AG09309 (cell line): ENCODE results near the gene NRXN2.
A peak's percentile ranks its signal among the peaks of the same experiment; 100 is the strongest.

Source experiments
- DNase-seq: peaks from one replicate; pipeline ENCODE4 v3.0.0-alpha.2; 2010; ENCODE audit warnings: low read depth
- H3K4me3 ChIP-seq: 2 replicates; pipeline ENCODE4 v1.5.1; 2011; ENCODE audit warnings: mild to moderate bottlenecking, low read depth, low read length, moderate library complexity; ENCODE audit not compliant: control insufficient read depth
- TF ChIP-seq, protein P1 (sequence below): IDR thresholded peaks from 2 replicates; pipeline ENCODE4 v1.5.1; 2011; ENCODE audit warnings: mild to moderate bottlenecking, low read depth, low read length, inconsistent platforms; ENCODE audit not compliant: insufficient read depth, control insufficient read depth; ENCODE audit errors: missing control alignments

NRXN2 gene

DNA sequence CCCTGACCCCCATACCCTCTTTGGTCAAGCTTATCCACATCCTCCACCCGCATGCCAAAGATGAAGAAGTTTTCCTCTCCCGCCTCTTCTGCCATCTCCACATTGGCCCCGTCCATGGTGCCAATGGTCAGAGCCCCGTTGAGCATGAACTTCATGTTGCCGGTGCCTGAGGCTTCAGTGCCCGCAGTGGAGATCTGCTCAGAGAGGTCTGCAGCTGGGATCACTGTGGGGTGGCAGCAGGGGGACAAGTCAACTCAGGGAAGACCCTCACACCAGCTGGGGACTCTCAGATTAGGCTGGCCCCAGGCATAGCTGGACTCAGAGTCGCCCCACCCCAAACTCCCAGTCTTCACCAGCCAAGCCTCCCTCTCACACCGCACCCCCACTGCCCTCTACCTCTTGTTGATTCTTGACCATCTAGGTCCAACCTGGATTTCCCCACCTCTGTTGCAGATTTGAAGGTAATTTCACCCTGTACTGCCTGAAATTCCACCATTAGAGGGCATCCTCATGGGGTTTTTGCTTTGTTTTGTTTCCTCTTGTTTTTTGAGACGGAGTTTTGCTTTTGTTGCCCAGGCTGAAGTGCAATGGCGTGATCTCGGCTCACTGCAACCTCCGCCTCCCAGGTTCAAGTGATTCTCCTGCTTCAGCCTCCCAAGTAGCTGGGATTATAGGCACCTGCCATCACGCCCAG lies 27.5 kb upstream of the NRXN2 start:
- TF ChIP-seq, protein P1, sequence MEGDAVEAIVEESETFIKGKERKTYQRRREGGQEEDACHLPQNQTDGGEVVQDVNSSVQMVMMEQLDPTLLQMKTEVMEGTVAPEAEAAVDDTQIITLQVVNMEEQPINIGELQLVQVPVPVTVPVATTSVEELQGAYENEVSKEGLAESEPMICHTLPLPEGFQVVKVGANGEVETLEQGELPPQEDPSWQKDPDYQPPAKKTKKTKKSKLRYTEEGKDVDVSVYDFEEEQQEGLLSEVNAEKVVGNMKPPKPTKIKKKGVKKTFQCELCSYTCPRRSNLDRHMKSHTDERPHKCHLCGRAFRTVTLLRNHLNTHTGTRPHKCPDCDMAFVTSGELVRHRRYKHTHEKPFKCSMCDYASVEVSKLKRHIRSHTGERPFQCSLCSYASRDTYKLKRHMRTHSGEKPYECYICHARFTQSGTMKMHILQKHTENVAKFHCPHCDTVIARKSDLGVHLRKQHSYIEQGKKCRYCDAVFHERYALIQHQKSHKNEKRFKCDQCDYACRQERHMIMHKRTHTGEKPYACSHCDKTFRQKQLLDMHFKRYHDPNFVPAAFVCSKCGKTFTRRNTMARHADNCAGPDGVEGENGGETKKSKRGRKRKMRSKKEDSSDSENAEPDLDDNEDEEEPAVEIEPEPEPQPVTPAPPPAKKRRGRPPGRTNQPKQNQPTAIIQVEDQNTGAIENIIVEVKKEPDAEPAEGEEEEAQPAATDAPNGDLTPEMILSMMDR = no peak
- no peak for DNase-seq
- H3K4me3 ChIP-seq = no peak overlapping the region

DNA sequence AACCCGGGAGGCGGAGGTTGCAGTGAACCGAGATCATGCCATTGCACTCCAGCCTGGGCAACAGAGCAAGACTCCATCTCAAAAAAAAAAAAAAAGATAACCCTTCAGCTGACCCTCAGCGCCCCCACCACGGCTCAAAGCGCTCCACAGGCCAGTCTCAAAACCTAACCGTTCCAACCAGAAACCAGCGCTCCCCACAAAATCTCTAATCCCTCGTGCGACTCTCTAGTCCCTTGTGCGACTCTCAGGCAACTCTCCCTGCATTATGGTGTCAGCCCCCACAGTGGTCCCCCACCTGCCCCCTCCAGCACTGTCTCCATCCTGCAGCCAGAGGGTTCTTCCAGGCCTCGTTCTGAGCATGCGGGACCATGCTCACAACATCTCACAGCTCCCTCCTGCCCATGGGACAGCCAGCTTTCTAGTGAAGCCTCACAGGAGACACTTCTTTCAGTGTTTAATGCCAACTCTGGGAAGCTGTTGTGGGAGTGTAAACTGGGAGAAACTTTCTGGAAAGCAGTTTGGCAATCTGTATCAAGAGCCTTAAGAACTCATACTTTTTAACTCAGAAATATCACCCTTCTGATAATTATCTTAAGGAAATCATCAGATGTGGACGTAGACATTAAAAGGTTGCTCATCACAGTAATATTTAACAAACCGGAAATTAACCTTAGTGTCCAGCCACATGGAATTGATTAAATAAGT lies 25.1 kb upstream of the NRXN2 start:
- TF ChIP-seq, protein P1 = no peak
- DNase-seq = peak; percentile 72
- H3K4me3 ChIP-seq = no peak overlapping the region

DNA sequence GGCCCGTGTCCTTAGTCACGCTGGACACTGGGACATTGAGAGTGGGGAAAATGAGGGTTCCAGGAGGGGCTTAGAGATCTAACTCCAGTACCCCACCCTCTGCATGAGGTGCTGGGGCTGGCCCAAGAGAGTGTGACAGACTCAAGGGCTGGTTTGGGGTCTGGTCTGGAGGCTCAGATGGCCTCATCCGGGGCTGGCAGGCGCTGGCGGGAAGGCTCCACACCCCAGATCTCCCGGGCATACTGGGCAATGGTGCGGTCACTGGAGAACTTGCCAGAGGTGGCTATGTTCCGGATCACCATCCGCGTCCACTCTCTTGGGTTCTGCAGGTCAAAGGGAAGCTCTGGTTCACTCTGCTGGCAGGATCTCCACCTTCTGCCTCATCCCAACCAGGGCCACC lies 23.5 kb upstream of the NRXN2 start:
- H3K4me3 ChIP-seq = no peak overlapping the region
- TF ChIP-seq, protein P1 = no peak
- no peak for DNase-seq

DNA sequence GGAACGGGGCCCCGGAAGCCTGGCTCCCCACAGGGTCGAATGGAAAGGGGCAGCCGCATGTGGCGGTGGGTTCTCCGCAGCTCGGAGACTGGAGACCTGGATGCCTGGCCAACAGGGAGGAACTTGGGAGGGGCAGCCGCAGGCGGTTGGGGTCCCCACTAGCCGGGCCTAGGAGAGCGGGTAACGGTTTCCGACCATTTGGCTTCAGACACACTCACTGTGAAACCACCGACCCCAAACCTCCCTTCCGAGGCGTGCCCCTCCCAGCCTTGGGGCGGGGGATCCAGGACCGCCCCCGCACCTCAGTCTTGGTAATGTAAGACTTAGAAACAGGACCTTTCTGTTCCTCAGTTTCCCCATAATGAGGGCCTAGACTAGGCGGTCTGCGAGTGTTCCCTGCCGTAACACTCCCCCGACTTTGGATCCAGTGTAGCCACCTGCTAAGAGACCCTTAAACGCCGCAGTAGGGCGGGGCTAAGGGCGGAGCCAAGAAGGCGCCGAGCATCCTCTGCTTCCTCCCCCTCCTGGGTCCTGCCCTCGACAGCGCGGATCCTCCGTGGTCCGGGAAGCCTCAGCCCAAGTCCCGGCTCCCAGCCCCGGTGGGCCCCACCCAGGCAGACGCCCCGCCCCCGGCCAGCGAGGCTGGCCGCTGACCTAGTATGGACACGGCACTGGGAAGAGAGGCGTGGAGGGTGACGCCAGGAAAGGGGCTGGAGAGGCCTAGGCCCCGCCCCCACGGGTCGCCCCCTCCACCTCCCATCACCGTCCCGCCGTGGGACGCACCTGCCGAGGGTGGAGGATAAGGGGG lies 22.7 kb upstream of the NRXN2 start:
- TF ChIP-seq, protein P1 = no peak
- no peak for DNase-seq
- no peak overlapping the region; the same call in 1 of the 2 replicates for H3K4me3 ChIP-seq

DNA sequence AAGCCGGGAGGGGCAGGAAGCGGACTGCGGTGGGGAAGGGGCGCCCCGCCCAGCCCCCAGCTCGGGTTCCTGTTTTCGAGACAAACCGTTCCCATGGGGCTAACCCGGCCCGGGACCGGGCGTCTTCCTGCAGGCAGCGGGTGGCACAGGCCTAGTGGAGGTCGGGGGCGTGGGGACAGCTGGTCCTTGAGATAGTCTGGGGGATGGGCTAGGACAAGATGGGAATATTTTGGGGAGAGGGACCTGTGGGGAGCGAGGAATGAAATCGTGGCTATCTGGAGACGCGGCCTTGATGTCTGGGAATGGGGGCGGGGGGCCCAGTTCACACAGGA lies 22.2 kb upstream of the NRXN2 start:
- DNase-seq = no peak
- no peak overlapping the region; the same call in 1 of the 2 replicates for H3K4me3 ChIP-seq
- TF ChIP-seq, protein P1 = no peak

DNA sequence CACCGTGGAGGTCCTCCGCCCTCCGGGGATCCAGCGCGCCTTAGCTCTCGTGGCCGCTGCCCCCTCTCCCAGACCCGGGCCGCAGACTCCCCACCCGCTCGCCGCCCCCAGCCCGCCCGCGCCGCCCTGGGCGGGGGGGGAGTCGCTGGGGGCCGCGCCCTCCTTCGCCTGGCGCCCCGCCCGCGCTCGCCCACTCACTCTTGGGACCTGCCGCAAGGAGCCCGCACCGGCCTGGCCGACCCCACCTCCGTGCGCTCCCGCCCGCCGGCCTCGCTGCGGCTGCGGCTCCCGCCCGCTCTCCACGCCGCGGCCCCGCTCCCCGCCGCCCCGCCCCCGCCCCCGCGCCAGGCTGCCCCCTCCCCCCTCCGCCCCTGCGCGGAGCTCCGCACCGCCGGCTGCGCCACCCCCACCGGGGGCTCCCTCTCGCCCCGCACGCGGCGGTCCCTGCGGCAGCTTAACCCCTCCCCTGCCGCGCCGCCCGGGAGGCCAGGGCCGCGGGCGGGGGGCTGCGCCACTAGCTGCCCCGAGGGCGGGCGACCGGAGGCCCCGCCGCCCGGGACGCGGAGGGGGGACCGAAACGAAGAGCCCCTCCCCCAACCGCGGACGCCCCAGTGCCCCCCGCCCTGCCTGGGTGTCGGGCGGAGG lies 21.7 kb upstream of the NRXN2 start:
- H3K4me3 ChIP-seq = no peak overlapping the region; the same call in 1 of the 2 replicates
- DNase-seq = no peak
- TF ChIP-seq, protein P1 = no peak
